Activated naive CD4-positive, alpha-beta T cell treated with anti-CD3 and anti-CD28 coated beads for 36 hours (primary cell): Measurements from ENCODE around the gene SLC28A1. TPM values are rescaled to one million over a fixed set of nuclear protein-coding genes. Genes with fewer than 3 reads are reported as not detected.
A peak's percentile ranks its signal among the peaks of the same experiment; 100 is the strongest.

Experiments
- CTCF ChIA-PET: fragments of 350-600 bp; sonication (Branson Sonifier 250); formaldehyde crosslinking; loops from one replicate; lab custom pipeline; 2021; ENCODE audit warnings: antibody characterized with exemption; lab: Charles Lee
- DNase-seq: peaks from one replicate; pipeline ENCODE4 v3.0.0-alpha.2; 2020
- H3K27ac Mint-ChIP-seq: one replicate; pipeline ENCODE4 v1.8.0; 2021; ENCODE audit warnings: mild to moderate bottlenecking, mixed read lengths
- H3K27me3 Mint-ChIP-seq: one replicate; pipeline ENCODE4 v1.8.0; 2021; ENCODE audit warnings: low read depth, mixed read lengths
- H3K36me3 Mint-ChIP-seq: one replicate; pipeline ENCODE4 v1.8.0; 2021; ENCODE audit warnings: low read depth, mixed read lengths
- H3K4me1 Mint-ChIP-seq: one replicate; pipeline ENCODE4 v1.8.0; 2021; ENCODE audit warnings: low read depth, mixed read lengths
- H3K4me3 Mint-ChIP-seq: one replicate; pipeline ENCODE4 v1.8.0; 2021; ENCODE audit warnings: mild to moderate bottlenecking, moderate library complexity, mixed read lengths
- H3K9me3 Mint-ChIP-seq: one replicate; pipeline ENCODE4 v1.8.0; 2021; ENCODE audit warnings: mixed read lengths
- intact Hi-C: fragments of 100-400 bp; cut with micrococcal nuclease; formaldehyde crosslinking; loops from one replicate; pipeline ENCODE4 v1.15.1; 2023
- total RNA-seq, 2 experiments: library from RNA; stranded (reverse); gene quantifications; one replicate each; pipeline ENCODE4 v1.2.3, GENCODE V29; 2021

SLC28A1 gene
- total RNA-seq, 2 experiments from 2014 or later = not detected

DNA sequence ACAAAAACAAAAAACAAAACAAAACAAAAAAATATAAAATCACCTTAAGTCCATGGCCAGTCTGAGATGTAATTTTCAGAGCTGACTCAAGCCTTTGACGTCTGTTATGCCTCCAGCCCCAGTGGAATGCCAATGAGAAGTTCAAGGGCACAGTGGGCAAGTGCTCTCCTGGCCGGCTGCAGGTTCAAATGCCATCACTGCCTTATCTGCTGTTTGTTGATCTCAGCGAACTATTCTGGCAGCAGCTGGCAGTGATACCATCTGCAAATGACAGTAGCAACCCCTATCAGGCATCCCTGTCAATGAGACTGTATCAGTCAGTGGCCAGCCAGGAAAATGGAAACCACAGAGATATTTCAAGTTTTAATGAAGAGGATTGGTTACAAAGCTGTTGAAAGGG, 86.4 kb downstream of the SLC28A1 start:
- Mint-ChIP-seq H3K4me1 (no peaks in the 10 kb centered on the region), H3K27ac (no peak overlapping the region), H3K9me3 (peaks cover 2% of the 10 kb centered on the region), H3K4me3 (no peak overlapping the region), H3K27me3 (no peaks in the 10 kb centered on the region), H3K36me3 (no peaks in the 10 kb centered on the region)
- CTCF ChIA-PET = no interaction called here
- intact Hi-C loops = no loop called here
- no peak for DNase-seq

DNA sequence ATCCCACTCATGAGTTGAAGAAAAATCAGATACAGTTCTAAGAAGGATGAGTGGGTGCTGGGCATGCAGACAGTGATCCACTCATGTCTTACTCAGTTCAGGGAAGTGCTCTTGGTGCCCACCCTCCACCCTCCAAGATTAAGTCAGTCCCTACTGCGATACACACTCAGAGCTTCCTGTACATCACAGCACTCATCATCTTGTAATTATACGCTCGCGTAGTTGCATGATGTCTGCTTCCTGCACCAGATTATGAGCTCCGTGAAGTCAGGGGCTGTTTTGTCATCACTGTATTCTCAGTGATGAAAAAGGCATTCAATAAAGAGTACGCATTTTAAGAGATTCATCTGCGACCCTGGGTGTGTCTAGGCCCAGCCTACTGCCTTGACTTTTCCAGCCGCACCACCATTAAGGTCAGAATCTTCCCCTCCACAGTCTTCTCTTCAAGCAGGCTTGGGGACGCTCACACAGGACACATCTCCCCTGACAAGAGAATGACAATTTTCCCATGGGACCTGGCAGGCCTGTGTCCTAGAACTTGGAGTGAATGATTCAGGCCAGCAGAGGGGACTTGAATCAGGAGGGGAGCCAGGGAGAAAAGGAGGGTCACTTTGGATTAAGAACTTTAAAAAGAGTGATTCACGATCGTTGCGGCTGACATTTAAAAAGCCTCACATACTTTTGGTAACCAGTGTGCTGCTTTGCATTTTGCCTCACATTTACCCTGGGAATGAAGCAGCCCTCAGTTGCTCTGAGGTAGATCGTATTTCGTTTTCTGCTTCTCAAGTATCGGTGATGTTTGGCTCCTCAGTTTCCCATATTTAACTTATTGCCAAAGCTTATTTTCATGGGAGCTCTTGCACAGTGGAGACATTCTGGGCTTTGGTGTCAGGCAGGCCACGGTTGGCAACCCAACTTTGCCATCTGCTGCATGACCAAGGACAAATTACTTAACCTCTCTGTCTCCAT, 89.3 kb downstream of the SLC28A1 start:
- H3K27me3 Mint-ChIP-seq = no peaks in the 10 kb centered on the region
- no peak overlapping the region for H3K4me3 Mint-ChIP-seq
- intact Hi-C loops = no loop called here
- CTCF ChIA-PET = no interaction called here
- no peak for DNase-seq
- no peaks in the 10 kb centered on the region for H3K36me3 Mint-ChIP-seq
- H3K4me1 Mint-ChIP-seq = no peaks in the 10 kb centered on the region
- no peaks in the 10 kb centered on the region for H3K9me3 Mint-ChIP-seq
- no peak overlapping the region for H3K27ac Mint-ChIP-seq

DNA sequence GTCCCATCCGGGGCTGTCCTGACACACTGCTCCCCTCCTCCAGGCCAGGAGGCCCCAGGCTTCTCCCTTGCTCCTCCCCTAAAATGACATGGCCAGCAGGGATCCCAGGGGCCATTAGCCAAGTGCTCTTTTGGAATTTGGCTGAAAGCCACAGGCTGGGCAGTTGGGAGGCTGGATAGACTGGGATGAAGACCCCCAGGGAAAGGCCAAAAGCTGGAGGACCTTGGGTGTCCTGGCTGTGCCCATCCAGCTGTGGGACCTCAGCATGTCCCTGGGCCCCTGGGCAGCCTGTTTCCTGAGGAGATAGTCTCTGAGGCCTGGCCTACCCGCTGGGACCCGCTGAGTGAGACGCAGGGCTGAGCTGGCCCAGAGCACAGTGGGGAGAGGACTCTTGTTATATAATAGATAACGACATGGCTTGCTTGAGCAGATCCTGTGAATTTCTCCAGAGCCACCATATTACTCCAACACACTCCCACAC, 91.4 kb downstream of the SLC28A1 start:
- H3K4me3 Mint-ChIP-seq = no peak overlapping the region
- CTCF ChIA-PET = no interaction called here
- H3K36me3 Mint-ChIP-seq = no peaks in the 10 kb centered on the region
- no peak for DNase-seq
- H3K4me1 Mint-ChIP-seq = peaks cover 10% of the 10 kb centered on the region
- H3K27ac Mint-ChIP-seq = no peak overlapping the region
- no peaks in the 10 kb centered on the region for H3K27me3 Mint-ChIP-seq
- intact Hi-C loops = no loop called here
- no peaks in the 10 kb centered on the region for H3K9me3 Mint-ChIP-seq

DNA sequence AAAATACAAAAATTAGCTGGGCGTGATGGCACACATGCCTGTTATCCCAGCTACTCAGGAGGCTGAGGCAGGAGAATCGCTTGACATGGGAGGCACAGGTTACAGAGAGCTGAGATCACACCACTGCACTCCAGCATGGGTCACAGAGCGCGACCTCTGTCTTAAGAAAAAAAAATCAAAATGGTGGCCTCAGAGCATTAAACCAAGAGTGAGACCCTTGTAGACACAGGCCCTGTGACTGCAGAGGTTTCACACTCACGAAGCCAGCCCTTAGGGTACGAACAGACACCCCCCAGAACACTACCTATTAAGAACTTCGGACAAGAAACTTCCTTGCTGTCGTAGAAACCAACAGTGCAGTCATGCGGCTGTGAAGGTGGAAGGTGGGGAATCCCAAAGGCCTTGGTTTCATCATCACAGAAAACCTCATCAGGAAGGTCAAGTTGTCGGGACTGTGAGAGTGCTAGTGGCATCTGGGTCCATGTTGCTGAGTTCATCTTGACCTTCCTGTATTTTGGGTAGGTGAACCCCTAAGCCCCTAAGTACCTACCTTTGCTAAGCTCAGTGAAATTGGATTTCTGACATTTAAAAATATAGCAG, 92.4 kb downstream of the SLC28A1 start:
- CTCF ChIA-PET = interaction anchor here (1.1 kb wide), 1 partner anchor 26 kb away, joined by 3 read pairs; no protein-coding TSS in a partner anchor
- Mint-ChIP-seq H3K27me3 (no peaks in the 10 kb centered on the region), H3K36me3 (no peaks in the 10 kb centered on the region), H3K27ac (no peak overlapping the region), H3K9me3 (no peaks in the 10 kb centered on the region), H3K4me3 (no peak overlapping the region), H3K4me1 (peaks cover 10% of the 10 kb centered on the region)
- no peak for DNase-seq
- intact Hi-C loops = no loop called here

DNA sequence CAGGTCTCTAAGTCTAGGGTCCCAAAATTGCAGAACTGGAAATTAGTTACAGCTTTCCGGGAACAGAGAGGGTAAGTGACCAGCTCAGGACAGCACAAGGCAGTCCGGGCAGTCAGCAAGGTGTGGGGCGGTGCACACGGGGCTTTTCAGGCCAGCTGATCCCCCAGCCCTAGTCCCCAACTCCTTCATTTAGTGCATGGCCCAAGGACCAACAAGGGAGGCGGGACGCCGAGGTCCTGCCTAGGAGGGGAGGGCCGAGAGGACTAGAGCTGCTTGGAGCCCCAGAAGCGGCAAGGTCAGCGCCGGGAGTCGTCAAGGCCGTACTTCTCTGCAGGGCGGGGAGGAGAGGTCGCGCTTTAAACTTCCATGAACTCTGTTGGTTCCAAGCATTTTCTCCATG, 95.2 kb downstream of the SLC28A1 start:
- Mint-ChIP-seq H3K27me3 (no peaks in the 10 kb centered on the region), H3K4me3 (peak overlapping the region; percentile 92), H3K27ac (no peak overlapping the region), H3K9me3 (no peaks in the 10 kb centered on the region), H3K4me1 (peaks cover 31% of the 10 kb centered on the region), H3K36me3 (peaks cover 3% of the 10 kb centered on the region)
- DNase-seq = no peak
- CTCF ChIA-PET = interaction anchor here (0.9 kb wide), 1 partner anchor 35 kb away, joined by 3 read pairs; no protein-coding TSS in a partner anchor
- intact Hi-C loops = loop anchor here (1.0 to 10.0 kb wide), 4 partner anchors 51 to 725 kb away; no protein-coding TSS in a partner anchor

DNA sequence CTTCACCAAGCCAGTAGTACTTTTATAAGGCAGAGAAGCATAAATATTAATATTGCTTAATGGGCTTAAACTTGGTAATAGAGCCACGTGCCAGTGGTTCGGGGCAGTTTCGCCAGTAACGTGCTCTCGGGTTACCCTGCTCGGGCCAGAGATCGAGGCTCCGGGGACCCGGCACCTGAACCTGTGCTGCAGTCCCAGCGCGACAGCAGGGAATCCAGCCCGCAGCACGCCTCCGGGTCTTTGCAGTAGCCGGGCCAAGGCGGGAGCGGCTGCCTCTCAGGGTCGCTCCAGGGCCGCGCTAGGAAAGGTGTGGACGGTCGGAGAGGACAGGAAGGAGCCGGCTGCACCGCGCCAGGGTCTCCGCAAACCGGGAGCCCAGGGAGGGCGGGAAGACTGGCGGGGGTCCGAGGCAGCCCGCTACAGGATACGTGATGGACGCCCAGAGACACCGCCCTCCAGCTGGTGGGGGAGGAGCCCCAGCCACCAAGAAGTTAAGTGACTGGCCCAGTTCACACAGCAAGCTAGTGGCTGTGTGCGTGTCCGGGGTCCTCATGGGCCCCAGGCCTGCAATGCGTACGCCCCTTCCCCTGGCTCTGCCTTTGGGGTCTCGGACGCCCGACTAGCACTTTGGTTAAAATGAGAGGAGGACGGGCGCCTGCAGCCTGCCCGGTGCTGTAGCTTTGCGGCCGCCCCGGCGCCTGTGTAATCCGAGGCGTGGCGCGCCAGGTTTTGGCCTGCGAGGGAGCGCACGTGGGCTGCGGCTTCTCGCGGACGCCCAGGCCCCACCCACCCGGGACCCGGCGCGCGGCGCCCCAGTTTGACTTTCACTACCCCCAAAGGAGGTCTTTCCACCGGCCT, 96.0 kb downstream of the SLC28A1 start:
- peaks cover 3% of the 10 kb centered on the region for H3K36me3 Mint-ChIP-seq
- peak; percentile 86 for DNase-seq
- intact Hi-C loops = loop anchor here (1.0 to 10.0 kb wide), 6 partner anchors 50 to 724 kb away; partner anchors contain the start of gene WDR73
- peak overlapping the region; percentile 92 for H3K4me3 Mint-ChIP-seq
- H3K9me3 Mint-ChIP-seq = no peaks in the 10 kb centered on the region
- H3K4me1 Mint-ChIP-seq = peaks cover 39% of the 10 kb centered on the region
- CTCF ChIA-PET = interaction anchor here (0.9 to 1.2 kb wide), 2 partner anchors 9 to 36 kb away, joined by 3 to 4 read pairs; no protein-coding TSS in a partner anchor
- no peaks in the 10 kb centered on the region for H3K27me3 Mint-ChIP-seq
- H3K27ac Mint-ChIP-seq = peak overlapping the region; percentile 93

DNA sequence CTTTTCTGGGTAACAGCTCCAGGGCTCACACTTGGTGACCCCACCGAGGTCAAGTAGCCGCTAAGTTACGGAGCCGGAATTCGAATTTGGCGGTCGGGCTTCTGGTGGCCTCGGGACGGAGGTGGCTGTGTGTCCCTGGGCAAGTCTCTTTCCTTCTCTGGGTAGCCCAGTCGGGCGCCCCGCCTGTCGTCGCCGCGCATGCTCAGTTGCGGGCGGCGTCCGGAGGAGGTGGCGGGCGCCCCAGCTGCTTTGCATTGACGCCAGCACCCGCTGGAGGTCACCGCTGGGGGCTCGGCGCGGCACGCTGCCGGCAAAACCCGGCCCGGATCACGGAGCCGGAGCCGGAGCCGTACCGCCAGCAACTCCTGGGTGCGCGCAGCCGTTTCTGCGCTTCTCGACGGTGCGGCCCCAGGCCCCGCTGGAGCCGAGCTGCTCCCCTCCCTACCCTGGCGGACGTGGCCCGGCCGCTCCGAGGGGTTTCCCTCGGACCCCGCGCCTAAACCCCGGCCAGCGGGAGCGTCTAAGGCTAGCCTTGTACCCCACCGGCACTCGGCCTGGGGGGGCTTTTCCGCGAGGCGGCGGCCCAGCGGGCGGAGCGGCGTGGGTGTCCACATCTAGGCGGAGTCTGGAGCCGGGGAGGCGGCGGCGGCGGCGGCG, 96.7 kb downstream of the SLC28A1 start:
- peak; percentile 95 for DNase-seq
- Mint-ChIP-seq H3K27ac (peak overlapping the region; percentile 93), H3K4me3 (peak overlapping the region; percentile 92), H3K9me3 (no peaks in the 10 kb centered on the region), H3K36me3 (peaks cover 3% of the 10 kb centered on the region), H3K4me1 (peaks cover 43% of the 10 kb centered on the region), H3K27me3 (no peaks in the 10 kb centered on the region)
- intact Hi-C loops = loop anchor here (1.0 to 10.0 kb wide), 4 partner anchors 244 to 724 kb away; partner anchors contain the start of gene WDR73
- CTCF ChIA-PET = interaction anchor here (1.0 to 1.2 kb wide), 2 partner anchors 8 to 63 kb away, joined by 3 to 4 read pairs; no protein-coding TSS in a partner anchor

DNA sequence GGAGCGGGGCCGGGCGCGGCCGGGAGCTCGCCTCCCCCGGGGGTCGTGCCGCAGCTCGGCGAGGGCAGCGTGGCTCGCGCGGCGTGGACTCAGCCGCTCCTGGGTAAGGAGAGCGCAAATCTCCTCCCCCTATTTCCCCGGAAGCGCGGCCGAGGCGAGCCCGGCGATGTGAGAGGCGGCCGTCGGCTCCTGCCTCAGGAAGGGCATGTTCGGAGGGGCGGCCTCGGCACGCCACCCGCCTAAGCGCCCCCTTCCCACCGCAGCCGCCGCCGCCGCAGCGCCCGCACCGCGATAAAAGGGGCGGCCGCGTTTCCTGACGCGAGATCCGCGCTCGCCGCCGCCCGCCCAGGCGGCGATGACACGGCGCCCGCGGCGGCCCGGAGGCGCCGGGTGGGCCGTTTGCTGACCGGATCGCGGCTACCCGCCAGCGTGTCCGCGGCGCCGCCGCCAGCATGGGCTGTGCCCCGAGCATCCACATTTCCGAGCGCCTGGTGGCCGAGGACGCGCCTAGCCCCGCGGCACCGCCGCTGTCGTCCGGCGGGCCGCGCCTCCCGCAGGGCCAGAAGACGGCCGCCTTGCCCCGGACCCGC, 97.3 kb downstream of the SLC28A1 start, which contains the start of gene PDE8A:
Gene PDE8A (plus strand): TSS at position 146 of the 590 bp plus-strand sequence. CDS start 307 bp downstream, at position 453.
- Mint-ChIP-seq H3K27me3 (no peaks in the 10 kb centered on the region), H3K36me3 (peaks cover 3% of the 10 kb centered on the region), H3K4me3 (peak within 1 kb of the TSS; percentile 99), H3K27ac (peak within 1 kb of the TSS; percentile 99), H3K4me1 (peaks cover 50% of the 10 kb centered on the region), H3K9me3 (no peaks in the 10 kb centered on the region)
- DNase-seq = peak; percentile 53
- CTCF ChIA-PET = interaction anchor here (1.0 kb wide), 1 partner anchor 62 kb away, joined by 3 read pairs; no protein-coding TSS in a partner anchor
- intact Hi-C loops = loop anchor here (1.0 to 10.0 kb wide), 7 partner anchors 10 to 723 kb away; partner anchors contain the start of gene WDR73

DNA sequence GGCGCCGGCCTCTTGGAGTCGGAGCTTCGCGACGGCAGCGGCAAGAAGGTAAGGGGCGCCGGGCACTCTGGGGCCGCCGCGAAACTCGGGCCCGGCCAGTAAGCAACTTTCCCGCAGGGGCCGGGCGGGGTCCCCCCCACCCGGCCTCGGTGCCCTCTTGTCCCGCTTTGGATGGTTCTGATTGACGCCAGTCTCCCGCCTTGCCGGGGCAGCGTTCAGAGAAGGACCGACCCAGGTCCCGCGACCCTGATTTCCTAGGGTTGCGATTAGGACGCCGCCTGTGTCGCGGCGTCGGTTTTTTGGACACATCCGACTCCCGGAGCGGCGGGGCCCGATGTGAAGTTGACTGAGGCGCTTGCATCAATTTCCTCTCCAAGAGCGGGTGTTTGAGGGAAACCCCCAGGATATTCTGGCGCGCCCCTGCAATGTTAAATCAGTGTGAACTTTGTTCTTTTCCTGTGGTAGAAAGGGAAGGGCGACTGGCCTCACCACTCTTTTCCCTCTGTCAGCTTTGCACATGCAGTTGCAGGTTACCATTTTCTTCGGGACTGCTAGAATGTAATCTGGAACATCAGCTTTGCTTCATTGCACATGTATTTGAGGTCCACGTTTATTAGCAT, 97.9 kb downstream of the SLC28A1 start:
- Mint-ChIP-seq H3K36me3 (peaks cover 3% of the 10 kb centered on the region), H3K4me3 (peak overlapping the region; percentile 99), H3K9me3 (no peaks in the 10 kb centered on the region), H3K4me1 (peaks cover 54% of the 10 kb centered on the region), H3K27ac (peak overlapping the region; percentile 99), H3K27me3 (no peaks in the 10 kb centered on the region)
- CTCF ChIA-PET = interaction anchor here (0.6 to 1.4 kb wide), 3 partner anchors 9 to 91 kb away, joined by 3 read pairs; no protein-coding TSS in a partner anchor
- intact Hi-C loops = loop anchor here (1.0 to 10.0 kb wide), 5 partner anchors 10 to 722 kb away; no protein-coding TSS in a partner anchor
- DNase-seq = peak; percentile 88

DNA sequence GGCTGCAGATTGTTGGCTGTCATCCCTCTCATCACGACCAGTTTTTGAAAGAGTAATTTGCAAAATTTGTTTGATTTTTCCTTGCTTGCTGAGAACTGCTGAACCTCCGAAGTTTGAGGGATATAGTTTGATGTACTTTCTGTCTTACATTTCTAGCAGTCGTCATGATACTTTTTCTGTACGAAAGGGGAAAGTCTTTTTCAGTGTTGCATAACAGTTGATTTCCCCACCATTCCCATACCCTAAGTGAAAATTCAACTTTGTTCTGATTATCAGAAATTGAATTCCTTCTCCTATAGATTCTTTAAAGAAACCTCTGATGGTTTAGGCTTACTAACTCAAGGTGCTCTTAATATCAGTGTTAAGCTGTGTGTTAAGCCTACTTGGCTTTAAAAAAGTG, 98.8 kb downstream of the SLC28A1 start:
- Mint-ChIP-seq H3K36me3 (peaks cover 3% of the 10 kb centered on the region), H3K27me3 (no peaks in the 10 kb centered on the region), H3K4me3 (peak overlapping the region; percentile 99), H3K9me3 (no peaks in the 10 kb centered on the region), H3K4me1 (peaks cover 61% of the 10 kb centered on the region), H3K27ac (peak overlapping the region; percentile 99)
- no peak for DNase-seq
- CTCF ChIA-PET = interaction anchor here (0.7 to 1.4 kb wide), 3 partner anchors 8 to 90 kb away, joined by 3 read pairs; no protein-coding TSS in a partner anchor
- intact Hi-C loops = loop anchor here (5.0 to 10.0 kb wide), 2 partner anchors 246 to 722 kb away; no protein-coding TSS in a partner anchor
